Prostate gland (tissue), 2 donors: ENCODE data around the gene LRRC18. TPM values are rescaled to one million over a fixed set of nuclear protein-coding genes. Genes with fewer than 3 reads are reported as not detected.

Source experiments
- DNase-seq: peaks from one replicate; pipeline ENCODE4 v3.0.0-alpha.2; 2019; ENCODE audit warnings: low spot score
- H3K27ac ChIP-seq, 2 donors: fragments of 200-600 bp; sonication (generic); 2 replicates each; pipeline ENCODE4 v1.5.1; 2017 to 2019
- H3K27me3 ChIP-seq: fragments of 200-600 bp; sonication (generic); replicated peaks from 2 replicates; pipeline ENCODE4 v1.5.1; 2019; ENCODE audit not compliant: insufficient read depth
- H3K36me3 ChIP-seq, 2 donors: fragments of 200-600 bp; sonication (generic); 1 replicate in 1 of 2; 2 replicates in 1 of 2; pipeline versions ENCODE4 v1.5.1 to v1.8.1; 2017 to 2019
- H3K4me1 ChIP-seq: fragments of 200-600 bp; sonication (generic); replicated peaks from 2 replicates; pipeline ENCODE4 v1.5.1; 2019
- H3K4me3 ChIP-seq, 2 donors: fragments of 200-600 bp; sonication (generic); 2 replicates each; pipeline ENCODE4 v1.5.1; 2017 to 2019
- H3K9me3 ChIP-seq: fragments of 200-600 bp; sonication (generic); 2 replicates; pipeline ENCODE4 v1.5.1; 2017
- POLR2A ChIP-seq: fragments of 450-650 bp; IDR thresholded peaks from one replicate; pipeline ENCODE4 v1.6.1; 2016; ENCODE audit warnings: antibody characterized with exemption, mild to moderate bottlenecking
- POLR2AphosphoS5 ChIP-seq: sonication (generic); formaldehyde crosslinking; IDR thresholded peaks from one replicate; pipeline ENCODE4 v1.6.1; 2017; ENCODE audit warnings: antibody characterized with exemption
- WGBS: methylation state at CpG from one replicate; pipeline ENCODE4 v1.1.5; 2018; 5-methylcytosine and 5-hydroxymethylcytosine counted together
- intact Hi-C: fragments of 100-400 bp; cut with DNase I; formaldehyde crosslinking; loops from one replicate; pipeline ENCODE4 v1.14.2; 2022
- total RNA-seq, 2 donors: library from RNA; depleted of rRNA; stranded (reverse); fragments of >200 nt; gene quantifications; one replicate each; pipeline ENCODE4 v1.1.0, GENCODE V29; 2016
- TF ChIP-seq, protein P1 (sequence below), 4 experiments: fragments of 200-600 bp in 2 of 4; fragments of 450-650 bp in 2 of 4; sonication (generic) in 2 of 4; IDR thresholded peaks; 1 replicate in 3 of 4; 2 replicates in 1 of 4; pipeline ENCODE4 v1.5.1; 2016 to 2019; ENCODE audit warnings: antibody characterized with exemption in 4 of 4, mild to moderate bottlenecking in 2 of 4, moderate library complexity in 2 of 4

Gene LRRC18
- total RNA-seq, 2 donors from 2014 or later = 2.6 TPM; not detected in 1

DNA sequence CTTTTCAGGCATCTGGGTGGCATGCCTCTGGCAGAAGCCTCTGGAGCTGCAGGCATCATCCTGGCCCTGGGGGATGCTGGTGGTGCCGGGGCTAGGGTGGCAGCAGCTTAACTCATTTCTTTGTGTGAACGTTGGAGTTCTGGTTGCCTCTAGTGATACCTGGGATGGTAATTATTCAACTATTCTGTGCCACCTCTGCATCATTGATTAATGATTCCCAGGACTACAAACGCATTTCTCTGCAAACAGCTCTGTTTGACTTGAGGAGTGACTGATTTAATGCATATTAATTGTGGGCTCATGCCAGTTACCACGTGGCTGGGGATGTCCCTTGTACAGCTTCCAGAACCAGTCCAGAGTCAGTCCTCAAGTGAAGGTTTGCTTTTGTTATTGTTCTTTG lies 55.9 kb downstream of the LRRC18 start:
- H3K9me3 ChIP-seq = no peaks in the 10 kb centered on the region
- no peaks in the 10 kb centered on the region for H3K36me3 ChIP-seq
- DNase-seq = no peak
- 52% methylated on average over 4 of the region's 4 CpGs for WGBS
- H3K27me3 ChIP-seq = no peaks in the 10 kb centered on the region
- no peak overlapping the region for H3K27ac ChIP-seq
- H3K4me3 ChIP-seq = no peak overlapping the region
- no peak for TF ChIP-seq POLR2A
- no peak for TF ChIP-seq POLR2AphosphoS5
- TF ChIP-seq, protein P1, sequence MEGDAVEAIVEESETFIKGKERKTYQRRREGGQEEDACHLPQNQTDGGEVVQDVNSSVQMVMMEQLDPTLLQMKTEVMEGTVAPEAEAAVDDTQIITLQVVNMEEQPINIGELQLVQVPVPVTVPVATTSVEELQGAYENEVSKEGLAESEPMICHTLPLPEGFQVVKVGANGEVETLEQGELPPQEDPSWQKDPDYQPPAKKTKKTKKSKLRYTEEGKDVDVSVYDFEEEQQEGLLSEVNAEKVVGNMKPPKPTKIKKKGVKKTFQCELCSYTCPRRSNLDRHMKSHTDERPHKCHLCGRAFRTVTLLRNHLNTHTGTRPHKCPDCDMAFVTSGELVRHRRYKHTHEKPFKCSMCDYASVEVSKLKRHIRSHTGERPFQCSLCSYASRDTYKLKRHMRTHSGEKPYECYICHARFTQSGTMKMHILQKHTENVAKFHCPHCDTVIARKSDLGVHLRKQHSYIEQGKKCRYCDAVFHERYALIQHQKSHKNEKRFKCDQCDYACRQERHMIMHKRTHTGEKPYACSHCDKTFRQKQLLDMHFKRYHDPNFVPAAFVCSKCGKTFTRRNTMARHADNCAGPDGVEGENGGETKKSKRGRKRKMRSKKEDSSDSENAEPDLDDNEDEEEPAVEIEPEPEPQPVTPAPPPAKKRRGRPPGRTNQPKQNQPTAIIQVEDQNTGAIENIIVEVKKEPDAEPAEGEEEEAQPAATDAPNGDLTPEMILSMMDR (IDR thresholded peaks at IDR 0.05) = no peak
- intact Hi-C loops = no loop called here
- no peaks in the 10 kb centered on the region for H3K4me1 ChIP-seq

DNA sequence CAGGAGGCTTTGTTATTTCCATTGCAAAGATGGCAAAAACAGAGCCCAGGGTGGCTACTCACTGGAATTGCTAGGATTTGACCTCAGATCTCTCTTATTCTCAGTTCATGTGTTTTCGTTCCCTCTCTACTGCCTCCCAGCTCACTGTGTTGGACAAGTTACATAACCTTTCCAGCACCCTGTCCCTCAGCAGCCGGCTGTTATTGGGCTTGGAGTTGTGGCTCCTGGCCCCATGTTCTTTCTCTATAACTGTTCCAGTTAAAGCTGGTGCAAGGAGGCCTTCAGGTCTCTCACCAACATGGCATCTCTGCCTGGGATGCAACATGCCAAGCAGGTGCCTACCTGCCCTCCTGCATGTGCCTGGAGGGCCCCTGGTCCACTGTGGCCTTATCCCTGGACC lies 56.8 kb downstream of the LRRC18 start:
- H3K4me3 ChIP-seq = no peak overlapping the region
- H3K36me3 ChIP-seq = no peaks in the 10 kb centered on the region
- WGBS = 94% methylated on average over 2 of the region's 2 CpGs
- no peak overlapping the region for H3K27ac ChIP-seq
- DNase-seq = no peak
- H3K9me3 ChIP-seq = no peaks in the 10 kb centered on the region
- no peaks in the 10 kb centered on the region for H3K4me1 ChIP-seq
- intact Hi-C loops = no loop called here
- no peaks in the 10 kb centered on the region for H3K27me3 ChIP-seq
- TF ChIP-seq POLR2A (no peak), POLR2AphosphoS5 (no peak)
- TF ChIP-seq, protein P1 (IDR thresholded peaks at IDR 0.05) = no peak

DNA sequence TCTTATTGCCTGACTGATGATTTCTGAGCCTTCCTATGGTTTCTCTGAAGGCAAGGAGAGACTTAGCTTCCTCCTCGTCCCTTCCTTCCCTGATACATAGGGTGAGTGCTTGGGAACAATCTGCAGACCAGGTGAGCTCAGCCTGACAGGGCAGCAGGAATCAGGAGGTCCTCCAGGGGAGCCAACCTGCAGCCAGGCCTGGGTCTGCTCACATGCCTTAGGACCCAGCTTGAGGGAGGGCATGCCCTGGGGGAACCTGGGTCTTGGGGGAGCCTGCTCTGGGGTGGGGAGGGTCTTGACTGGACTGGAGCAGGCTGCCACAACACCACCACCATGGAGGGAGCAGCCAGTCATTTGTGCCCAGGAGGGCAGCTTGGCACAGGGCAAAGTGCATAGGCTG lies 57.7 kb downstream of the LRRC18 start:
- Histone ChIP-seq H3K4me3 (no peak overlapping the region), H3K27ac (no peak overlapping the region), H3K4me1 (no peaks in the 10 kb centered on the region), H3K9me3 (no peaks in the 10 kb centered on the region), H3K27me3 (no peaks in the 10 kb centered on the region), H3K36me3 (no peaks in the 10 kb centered on the region)
- intact Hi-C loops = no loop called here
- DNase-seq = no peak
- TF ChIP-seq, protein P1 (IDR thresholded peaks at IDR 0.05) = no peak
- TF ChIP-seq POLR2A = no peak
- no peak for TF ChIP-seq POLR2AphosphoS5
- WGBS = 100% methylated on average over 1 of the region's 1 CpG

DNA sequence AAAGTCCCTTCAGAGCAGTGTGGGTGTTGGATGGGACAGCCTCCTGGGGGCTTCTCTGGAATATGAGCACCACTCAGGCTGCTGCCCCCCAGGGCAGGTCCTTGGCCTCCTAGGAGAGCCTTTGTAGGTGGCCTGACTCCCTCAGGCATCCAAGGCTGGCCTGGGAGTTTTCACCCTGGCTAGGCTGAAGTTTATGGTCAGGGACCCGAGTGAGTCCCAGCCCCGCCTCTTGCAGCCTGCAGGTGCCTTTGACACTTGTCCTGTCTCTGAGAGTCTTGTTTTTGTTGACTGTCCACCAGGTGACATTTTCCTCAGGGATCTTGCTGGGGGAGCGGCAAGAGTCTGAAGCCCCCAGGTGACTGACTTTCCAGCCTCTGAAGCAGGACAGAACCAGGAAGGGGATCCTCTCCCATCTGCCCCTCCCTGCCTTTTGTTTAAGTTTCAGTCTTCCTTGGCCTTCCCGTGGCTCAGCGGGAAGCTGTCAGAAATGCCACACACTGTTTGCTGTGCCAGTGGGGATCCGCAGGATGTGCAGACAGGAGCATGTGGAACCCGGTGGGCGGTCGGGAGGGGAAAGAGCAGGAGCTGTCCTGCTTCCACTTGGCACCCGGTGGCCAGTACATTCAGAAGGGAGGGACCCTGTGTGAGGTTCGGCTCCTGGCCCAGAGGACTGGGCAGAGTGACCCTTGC lies 59.5 kb downstream of the LRRC18 start:
- no peaks in the 10 kb centered on the region for H3K9me3 ChIP-seq
- H3K36me3 ChIP-seq = no peaks in the 10 kb centered on the region
- no peak for DNase-seq
- intact Hi-C loops = no loop called here
- no peak overlapping the region for H3K27ac ChIP-seq
- H3K27me3 ChIP-seq = no peaks in the 10 kb centered on the region
- WGBS = 52% methylated on average over 11 of the region's 11 CpGs
- no peaks in the 10 kb centered on the region for H3K4me1 ChIP-seq
- no peak overlapping the region for H3K4me3 ChIP-seq
- TF ChIP-seq POLR2A (no peak), POLR2AphosphoS5 (no peak)
- TF ChIP-seq, protein P1 (IDR thresholded peaks at IDR 0.05) = no peak

DNA sequence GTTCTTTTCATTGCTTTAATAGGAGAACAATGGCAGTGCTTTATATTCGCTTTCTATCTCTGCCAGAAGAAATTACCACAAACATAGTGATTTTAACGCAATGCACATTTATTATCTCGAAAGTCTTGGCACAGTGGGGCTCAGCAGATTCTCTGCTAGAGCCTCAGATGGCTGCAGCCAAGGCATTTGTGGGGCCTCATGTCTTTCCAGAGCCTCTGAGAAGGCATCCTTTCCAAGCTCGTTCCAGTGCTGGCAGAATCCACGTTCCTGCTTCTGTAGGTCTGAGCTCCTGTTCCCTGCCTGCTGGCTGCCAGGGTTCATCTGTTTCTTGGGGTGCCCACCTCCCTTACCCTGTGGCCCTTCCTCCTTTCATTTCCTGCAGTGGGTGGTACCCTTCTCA lies 60.2 kb downstream of the LRRC18 start:
- intact Hi-C loops = no loop called here
- TF ChIP-seq POLR2AphosphoS5 = no peak
- no peak for TF ChIP-seq POLR2A
- TF ChIP-seq, protein P1 (IDR thresholded peaks at IDR 0.05) = no peak
- DNase-seq = no peak
- no peak overlapping the region for H3K27ac ChIP-seq
- H3K36me3 ChIP-seq = no peaks in the 10 kb centered on the region
- 55% methylated on average over 5 of the region's 5 CpGs for WGBS
- no peaks in the 10 kb centered on the region for H3K27me3 ChIP-seq
- no peak overlapping the region for H3K4me3 ChIP-seq
- H3K9me3 ChIP-seq = no peaks in the 10 kb centered on the region
- H3K4me1 ChIP-seq = no peaks in the 10 kb centered on the region
